Panc1 (cell line): ENCODE results near the gene LHX2. TPM values are rescaled to one million over a fixed set of nuclear protein-coding genes. Genes with fewer than 3 reads are reported as not detected.

Experiments used
- total RNA-seq: library from RNA; stranded (reverse); gene quantifications from one replicate; pipeline ENCODE4 v1.2.1, GENCODE V29; 2021; ENCODE audit not compliant: unreplicated experiment

Gene LHX2
- total RNA-seq, 1 experiment from 2014 or later = 0.36 TPM

Other genes with a start within 250 kb of the LHX2 start
- 19.7 TPM for gene DENND1A, start 81.6 kb upstream of the LHX2 start, total RNA-seq
- gene NEK6, start 246.2 kb downstream of the LHX2 start, total RNA-seq = 56.3 TPM